ENCODE measurements around the gene MAML2.

GRCh38 chr11:96321091-96321490 is 21.9 kb downstream of the MAML2 start:
- TF ChIP-seq CTCF (IDR thresholded peaks at IDR 0.05; ENCODE audit: low read length) (no peak), EZH2phosphoT487 (IDR thresholded peaks at IDR 0.05; ENCODE audit: low read length) (no peak)

All from MM.1S (cell line).